ENCODE results near the gene ADARB2. TPM values are rescaled to one million over a fixed set of nuclear protein-coding genes. Genes with fewer than 3 reads are reported as not detected.
"Not testable (repeated sequence)": the region's sequence is repeated elsewhere in the genome, so short reads cannot be mapped to it uniquely, and the experiment has no call there.

ADARB2 gene
- polyA plus RNA-seq, 3 donors = not detected

DNA sequence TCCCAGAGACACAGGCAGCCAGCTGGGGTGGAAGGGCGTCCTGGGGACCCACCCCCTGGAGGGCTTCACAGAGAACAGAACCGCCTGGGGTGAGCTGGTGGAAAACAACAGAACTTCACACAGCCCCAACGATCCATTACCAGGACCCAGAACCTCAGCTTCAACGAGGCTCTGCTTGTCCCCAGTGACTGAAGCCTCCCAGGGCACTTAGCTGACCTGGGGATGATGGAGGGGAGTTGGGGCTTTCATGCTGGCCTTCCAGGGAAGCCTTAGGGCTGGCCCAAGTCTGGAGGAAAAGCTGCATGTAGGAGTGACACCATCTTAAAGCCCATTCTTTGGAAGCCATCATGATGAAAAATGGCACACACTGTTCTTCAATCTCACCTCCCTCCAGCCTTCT, 381.0 kb downstream of the ADARB2 start:
- TF ChIP-seq, protein P1, sequence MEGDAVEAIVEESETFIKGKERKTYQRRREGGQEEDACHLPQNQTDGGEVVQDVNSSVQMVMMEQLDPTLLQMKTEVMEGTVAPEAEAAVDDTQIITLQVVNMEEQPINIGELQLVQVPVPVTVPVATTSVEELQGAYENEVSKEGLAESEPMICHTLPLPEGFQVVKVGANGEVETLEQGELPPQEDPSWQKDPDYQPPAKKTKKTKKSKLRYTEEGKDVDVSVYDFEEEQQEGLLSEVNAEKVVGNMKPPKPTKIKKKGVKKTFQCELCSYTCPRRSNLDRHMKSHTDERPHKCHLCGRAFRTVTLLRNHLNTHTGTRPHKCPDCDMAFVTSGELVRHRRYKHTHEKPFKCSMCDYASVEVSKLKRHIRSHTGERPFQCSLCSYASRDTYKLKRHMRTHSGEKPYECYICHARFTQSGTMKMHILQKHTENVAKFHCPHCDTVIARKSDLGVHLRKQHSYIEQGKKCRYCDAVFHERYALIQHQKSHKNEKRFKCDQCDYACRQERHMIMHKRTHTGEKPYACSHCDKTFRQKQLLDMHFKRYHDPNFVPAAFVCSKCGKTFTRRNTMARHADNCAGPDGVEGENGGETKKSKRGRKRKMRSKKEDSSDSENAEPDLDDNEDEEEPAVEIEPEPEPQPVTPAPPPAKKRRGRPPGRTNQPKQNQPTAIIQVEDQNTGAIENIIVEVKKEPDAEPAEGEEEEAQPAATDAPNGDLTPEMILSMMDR (IDR thresholded peaks at IDR 0.05) = no peak
- Mint-ChIP-seq H3K27me3 (ENCODE audit: low read depth in 3 of 3) (peaks cover 5 to 19% (median 10%) of the 10 kb centered on the region in 3 donors), H3K9me3 (no peaks in the 10 kb centered on the region), H3K4me1 (no peaks in the 10 kb centered on the region), H3K27ac (no peak overlapping the region), H3K4me3 (no peak overlapping the region), H3K36me3 (no peaks in the 10 kb centered on the region)
- H3K9me3 ChIP-seq (replicated peaks in 1 of 2; ENCODE audit: control insufficient read depth in 1 of 2, insufficient read depth in 1 of 2, low read length in 2 of 2) = no peaks in the 10 kb centered on the region
- H3K4me3 ChIP-seq (replicated peaks in 1 of 3; ENCODE audit: low read depth in 2 of 3, low read length in 3 of 3) = no peak overlapping the region
- WGBS (ENCODE audit: insufficient coverage) = 92% methylated on average over 2 of the region's 4 CpGs
- no peak overlapping the region for H2AFZ ChIP-seq (ENCODE audit: insufficient read depth, low read depth, low read length, poor library complexity, severe bottlenecking)
- no peaks in the 10 kb centered on the region for H3K36me3 ChIP-seq (replicated peaks in 1 of 2; ENCODE audit: control insufficient read depth in 1 of 2, insufficient read depth in 2 of 2, low read length in 2 of 2)
- intact Hi-C loops (cut with micrococcal nuclease) = no loop called here
- no peaks in the 10 kb centered on the region for H4K20me1 ChIP-seq (ENCODE audit: insufficient read depth, low read length)
- DNase-seq = no peak
- no peaks in the 10 kb centered on the region for H3K4me1 ChIP-seq (ENCODE audit: control insufficient read depth in 1 of 2, insufficient read depth in 2 of 2, low read length in 2 of 2)
- H3K4me2 ChIP-seq (replicated peaks; ENCODE audit: extremely low read depth, low read length, poor library complexity, severe bottlenecking) = no peak overlapping the region
- H3K9ac ChIP-seq (ENCODE audit: insufficient read depth, low read length, poor library complexity, severe bottlenecking) = no peak overlapping the region
- H3K27me3 ChIP-seq (ENCODE audit: control insufficient read depth in 2 of 2, insufficient read depth in 2 of 2, low read length in 2 of 2) = peaks cover 0 to 2% of the 10 kb centered on the region in 2 donors
- H3K79me2 ChIP-seq (ENCODE audit: insufficient read depth, low read length) = no peaks in the 10 kb centered on the region
- no peak overlapping the region for H3K27ac ChIP-seq (ENCODE audit: low read depth in 1 of 2, low read length in 2 of 2)

GRCh38 chr10:1354809-1355710, 382.3 kb downstream of the ADARB2 start:
- no peaks in the 10 kb centered on the region for H3K79me2 ChIP-seq (ENCODE audit: insufficient read depth, low read length)
- H3K4me1 Mint-ChIP-seq = no peaks in the 10 kb centered on the region
- no peaks in the 10 kb centered on the region for H3K9me3 ChIP-seq (replicated peaks in 1 of 2; ENCODE audit: control insufficient read depth in 1 of 2, insufficient read depth in 1 of 2, low read length in 2 of 2)
- H3K9me3 Mint-ChIP-seq = no peaks in the 10 kb centered on the region
- H3K36me3 ChIP-seq (replicated peaks in 1 of 2; ENCODE audit: control insufficient read depth in 1 of 2, insufficient read depth in 2 of 2, low read length in 2 of 2) = no peaks in the 10 kb centered on the region
- no peak overlapping the region for H3K27ac ChIP-seq (ENCODE audit: low read depth in 1 of 2, low read length in 2 of 2)
- TF ChIP-seq, protein P1 (IDR thresholded peaks at IDR 0.05) = no peak
- DNase-seq = no peak
- no peaks in the 10 kb centered on the region for H4K20me1 ChIP-seq (ENCODE audit: insufficient read depth, low read length)
- H3K27me3 ChIP-seq (ENCODE audit: control insufficient read depth in 2 of 2, insufficient read depth in 2 of 2, low read length in 2 of 2) = peaks cover 0 to 2% of the 10 kb centered on the region in 2 donors
- H3K27ac Mint-ChIP-seq = no peak overlapping the region
- no peak overlapping the region for H3K4me2 ChIP-seq (replicated peaks; ENCODE audit: extremely low read depth, low read length, poor library complexity, severe bottlenecking)
- H3K36me3 Mint-ChIP-seq = no peaks in the 10 kb centered on the region
- no peak overlapping the region for H3K9ac ChIP-seq (ENCODE audit: insufficient read depth, low read length, poor library complexity, severe bottlenecking)
- no peak overlapping the region for H3K4me3 ChIP-seq (replicated peaks in 1 of 3; ENCODE audit: low read depth in 2 of 3, low read length in 3 of 3)
- intact Hi-C loops (cut with micrococcal nuclease) = no loop called here
- peaks cover 5 to 8% (median 7%) of the 10 kb centered on the region in 3 donors for H3K27me3 Mint-ChIP-seq (ENCODE audit: low read depth in 3 of 3)
- no peak overlapping the region for H2AFZ ChIP-seq (ENCODE audit: insufficient read depth, low read depth, low read length, poor library complexity, severe bottlenecking)
- 87% methylated on average over 7 of the region's 10 CpGs for WGBS (ENCODE audit: insufficient coverage)
- no peaks in the 10 kb centered on the region for H3K4me1 ChIP-seq (ENCODE audit: control insufficient read depth in 1 of 2, insufficient read depth in 2 of 2, low read length in 2 of 2)
- no peak overlapping the region for H3K4me3 Mint-ChIP-seq

GRCh38 chr10:1352296-1352695, 385.0 kb downstream of the ADARB2 start:
- H3K27me3 ChIP-seq (ENCODE audit: control insufficient read depth in 2 of 2, insufficient read depth in 2 of 2, low read length in 2 of 2); H3K9ac ChIP-seq (ENCODE audit: insufficient read depth, low read length, poor library complexity, severe bottlenecking); H4K20me1 ChIP-seq (ENCODE audit: insufficient read depth, low read length); H3K4me1 ChIP-seq (ENCODE audit: control insufficient read depth in 1 of 2, insufficient read depth in 2 of 2, low read length in 2 of 2); H3K79me2 ChIP-seq (ENCODE audit: insufficient read depth, low read length); H3K4me2 ChIP-seq (replicated peaks; ENCODE audit: extremely low read depth, low read length, poor library complexity, severe bottlenecking); H3K9me3 Mint-ChIP-seq; H3K27ac Mint-ChIP-seq; H3K4me3 ChIP-seq (replicated peaks in 1 of 3; ENCODE audit: low read depth in 2 of 3, low read length in 3 of 3); H2AFZ ChIP-seq (ENCODE audit: insufficient read depth, low read depth, low read length, poor library complexity, severe bottlenecking); H3K4me1 Mint-ChIP-seq; H3K27me3 Mint-ChIP-seq (ENCODE audit: low read depth in 3 of 3); H3K4me3 Mint-ChIP-seq; intact Hi-C loops (cut with micrococcal nuclease); DNase-seq; H3K27ac ChIP-seq (ENCODE audit: low read depth in 1 of 2, low read length in 2 of 2); H3K36me3 ChIP-seq (replicated peaks in 1 of 2; ENCODE audit: control insufficient read depth in 1 of 2, insufficient read depth in 2 of 2, low read length in 2 of 2); H3K36me3 Mint-ChIP-seq; H3K9me3 ChIP-seq (replicated peaks in 1 of 2; ENCODE audit: control insufficient read depth in 1 of 2, insufficient read depth in 1 of 2, low read length in 2 of 2): not testable (repeated sequence)
- WGBS (ENCODE audit: insufficient coverage) = 92% methylated on average over 6 of the region's 7 CpGs
